Astrocyte (in vitro differentiated cells and primary cell): Measurements from ENCODE around the gene NPTN. TPM values are rescaled to one million over a fixed set of nuclear protein-coding genes. Genes with fewer than 3 reads are reported as not detected.

ENCODE experiments used
- DNase-seq: peaks from one replicate; pipeline ENCODE4 v3.0.0-alpha.2; 2010; ENCODE audit warnings: low read depth
- FAIRE-seq: peaks from 2 replicates; lab custom pipeline; 2011; peaks lifted over from hg19 to GRCh38; lab: Jason Lieb, UNC
- H2AFZ ChIP-seq: 2 replicates; pipeline ENCODE4 v1.6.0; 2012; ENCODE audit warnings: low read depth, low read length, inconsistent platforms
- H3K27ac ChIP-seq: 2 replicates; pipeline ENCODE4 v1.5.1; 2011; ENCODE audit warnings: low read depth, low read length, inconsistent platforms
- H3K27me3 ChIP-seq: 2 replicates; pipeline ENCODE4 v1.6.0; 2011; ENCODE audit warnings: low read length, inconsistent platforms; ENCODE audit not compliant: insufficient read depth
- H3K36me3 ChIP-seq: 2 replicates; pipeline ENCODE4 v1.5.1; 2011; ENCODE audit warnings: low read length, inconsistent platforms; ENCODE audit not compliant: insufficient read depth
- H3K4me1 ChIP-seq: 2 replicates; pipeline ENCODE4 v1.5.1; 2011; ENCODE audit warnings: low read length, inconsistent platforms; ENCODE audit not compliant: insufficient read depth
- H3K4me2 ChIP-seq: 2 replicates; pipeline ENCODE4 v1.6.0; 2012; ENCODE audit warnings: low read length, inconsistent platforms
- H3K4me3 ChIP-seq: 2 replicates; pipeline ENCODE4 v1.5.1; 2011; ENCODE audit warnings: low read depth, mild to moderate bottlenecking, low read length, inconsistent platforms; ENCODE audit not compliant: insufficient read depth
- H3K79me2 ChIP-seq: 2 replicates; pipeline ENCODE4 v1.6.0; 2012; ENCODE audit warnings: mild to moderate bottlenecking, low read length, inconsistent platforms; ENCODE audit not compliant: insufficient read depth
- H3K9ac ChIP-seq: 2 replicates; pipeline ENCODE4 v1.6.0; 2012; ENCODE audit warnings: mild to moderate bottlenecking, low read length, inconsistent platforms
- H3K9me3 ChIP-seq: 2 replicates; pipeline ENCODE4 v1.5.1; 2012; ENCODE audit warnings: low read depth, mild to moderate bottlenecking, low read length, inconsistent platforms; ENCODE audit not compliant: insufficient read depth
- H4K20me1 ChIP-seq: 2 replicates; pipeline ENCODE4 v1.6.0; 2012; ENCODE audit warnings: low read length, inconsistent platforms; ENCODE audit not compliant: insufficient read depth
- H3K27ac Mint-ChIP-seq: one replicate; pipeline ENCODE4 v1.8.0; 2021; ENCODE audit warnings: mild to moderate bottlenecking, mixed read lengths; ENCODE audit not compliant: unreplicated experiment
- H3K27me3 Mint-ChIP-seq: one replicate; pipeline ENCODE4 v1.8.0; 2021; ENCODE audit warnings: low read depth, mixed read lengths; ENCODE audit not compliant: unreplicated experiment
- H3K36me3 Mint-ChIP-seq: one replicate; pipeline ENCODE4 v1.8.0; 2021; ENCODE audit warnings: low read depth, mixed read lengths; ENCODE audit not compliant: unreplicated experiment
- H3K4me1 Mint-ChIP-seq: one replicate; pipeline ENCODE4 v1.8.0; 2021; ENCODE audit warnings: low read depth, mixed read lengths; ENCODE audit not compliant: unreplicated experiment
- H3K4me3 Mint-ChIP-seq: one replicate; pipeline ENCODE4 v1.8.0; 2021; ENCODE audit warnings: mild to moderate bottlenecking, moderate library complexity, mixed read lengths; ENCODE audit not compliant: unreplicated experiment
- H3K9me3 Mint-ChIP-seq: one replicate; pipeline ENCODE4 v1.8.0; 2021; ENCODE audit warnings: mild to moderate bottlenecking, mixed read lengths; ENCODE audit not compliant: unreplicated experiment
- EZH2 ChIP-seq: IDR thresholded peaks from 2 replicates; pipeline ENCODE4 v1.6.1; 2012; ENCODE audit warnings: mild to moderate bottlenecking, low read length, inconsistent platforms; ENCODE audit not compliant: insufficient read depth
- total RNA-seq: library from RNA; stranded (reverse); gene quantifications from 2 replicates; pipeline ENCODE4 v1.2.1, GENCODE V29; 2021
- TF ChIP-seq, protein P1 (sequence below): IDR thresholded peaks from 2 replicates; pipeline ENCODE4 v1.5.1; 2011; ENCODE audit warnings: low read depth, mild to moderate bottlenecking, inconsistent platforms, low read length, moderate library complexity; ENCODE audit not compliant: insufficient read depth

NPTN gene
- total RNA-seq, 1 donor from 2014 or later = 281 TPM

- H3K4me1 ChIP-seq = no peaks in the 10 kb centered on the region
- no peaks in the 10 kb centered on the region for H3K9me3 Mint-ChIP-seq
- no peak for TF ChIP-seq EZH2
- H3K4me2 ChIP-seq = no peak overlapping the region
- FAIRE-seq (no peak), DNase-seq (peak; percentile 23)
- H3K27ac ChIP-seq = no peak overlapping the region
- H3K79me2 ChIP-seq = peaks cover 3% of the 10 kb centered on the region
- H3K4me3 Mint-ChIP-seq = no peak overlapping the region
- H3K36me3 Mint-ChIP-seq = peaks cover 39% of the 10 kb centered on the region
- no peak overlapping the region for H2AFZ ChIP-seq
- H3K27ac Mint-ChIP-seq = no peak overlapping the region
- H3K4me3 ChIP-seq = no peak overlapping the region
- H3K27me3 Mint-ChIP-seq = no peaks in the 10 kb centered on the region
- H3K36me3 ChIP-seq = peaks cover 39% of the 10 kb centered on the region
- H3K9me3 ChIP-seq = no peaks in the 10 kb centered on the region
- H3K9ac ChIP-seq = no peak overlapping the region
- H3K27me3 ChIP-seq = no peaks in the 10 kb centered on the region
- H3K4me1 Mint-ChIP-seq = peaks cover 13% of the 10 kb centered on the region
- H4K20me1 ChIP-seq = peaks cover 78% of the 10 kb centered on the region
These were observed 59.6 kb downstream of the NPTN start for GRCh38 chr15:73573572-73573971.

DNA sequence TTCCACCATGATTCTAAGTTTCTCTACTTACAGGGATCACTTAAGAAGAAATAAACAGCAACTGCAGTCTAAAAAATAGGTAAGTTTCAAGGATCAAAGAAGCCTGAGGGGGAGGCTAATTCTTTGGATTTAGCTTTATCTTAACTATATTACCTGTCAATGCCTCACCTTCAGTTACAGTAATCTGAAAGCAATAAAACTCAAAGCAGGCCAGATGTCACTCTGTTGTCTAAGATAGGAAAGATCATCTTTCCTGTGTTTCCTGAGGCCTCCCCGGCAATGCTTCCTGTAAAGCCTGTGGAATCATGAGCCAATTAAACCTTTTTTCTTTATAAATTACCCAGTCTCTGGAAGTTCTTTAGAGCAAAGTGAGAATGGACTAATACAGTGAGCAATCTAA lies 60.2 kb downstream of the NPTN start:
- H3K4me2 ChIP-seq = no peak overlapping the region
- no peak overlapping the region for H3K27ac ChIP-seq
- Mint-ChIP-seq H3K4me1 (peaks cover 13% of the 10 kb centered on the region), H3K27ac (no peak overlapping the region), H3K36me3 (peaks cover 36% of the 10 kb centered on the region), H3K9me3 (no peaks in the 10 kb centered on the region), H3K27me3 (no peaks in the 10 kb centered on the region), H3K4me3 (no peak overlapping the region)
- TF ChIP-seq, protein P1, sequence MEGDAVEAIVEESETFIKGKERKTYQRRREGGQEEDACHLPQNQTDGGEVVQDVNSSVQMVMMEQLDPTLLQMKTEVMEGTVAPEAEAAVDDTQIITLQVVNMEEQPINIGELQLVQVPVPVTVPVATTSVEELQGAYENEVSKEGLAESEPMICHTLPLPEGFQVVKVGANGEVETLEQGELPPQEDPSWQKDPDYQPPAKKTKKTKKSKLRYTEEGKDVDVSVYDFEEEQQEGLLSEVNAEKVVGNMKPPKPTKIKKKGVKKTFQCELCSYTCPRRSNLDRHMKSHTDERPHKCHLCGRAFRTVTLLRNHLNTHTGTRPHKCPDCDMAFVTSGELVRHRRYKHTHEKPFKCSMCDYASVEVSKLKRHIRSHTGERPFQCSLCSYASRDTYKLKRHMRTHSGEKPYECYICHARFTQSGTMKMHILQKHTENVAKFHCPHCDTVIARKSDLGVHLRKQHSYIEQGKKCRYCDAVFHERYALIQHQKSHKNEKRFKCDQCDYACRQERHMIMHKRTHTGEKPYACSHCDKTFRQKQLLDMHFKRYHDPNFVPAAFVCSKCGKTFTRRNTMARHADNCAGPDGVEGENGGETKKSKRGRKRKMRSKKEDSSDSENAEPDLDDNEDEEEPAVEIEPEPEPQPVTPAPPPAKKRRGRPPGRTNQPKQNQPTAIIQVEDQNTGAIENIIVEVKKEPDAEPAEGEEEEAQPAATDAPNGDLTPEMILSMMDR = no peak
- no peak for TF ChIP-seq EZH2
- peaks cover 42% of the 10 kb centered on the region for H3K36me3 ChIP-seq
- no peak overlapping the region for H2AFZ ChIP-seq
- DNase-seq = no peak
- no peaks in the 10 kb centered on the region for H3K9me3 ChIP-seq
- peaks cover 1% of the 10 kb centered on the region for H3K79me2 ChIP-seq
- no peak overlapping the region for H3K4me3 ChIP-seq
- H3K9ac ChIP-seq = no peak overlapping the region
- H4K20me1 ChIP-seq = peaks cover 78% of the 10 kb centered on the region
- H3K4me1 ChIP-seq = no peaks in the 10 kb centered on the region
- no peak for FAIRE-seq
- no peaks in the 10 kb centered on the region for H3K27me3 ChIP-seq

- Histone ChIP-seq H3K27ac (no peak overlapping the region), H3K9ac (no peak overlapping the region), H3K79me2 (no peaks in the 10 kb centered on the region), H3K9me3 (no peaks in the 10 kb centered on the region), H3K36me3 (peaks cover 42% of the 10 kb centered on the region), H3K4me2 (no peak overlapping the region), H3K27me3 (no peaks in the 10 kb centered on the region), H3K4me1 (no peaks in the 10 kb centered on the region), H2AFZ (no peak overlapping the region), H3K4me3 (no peak overlapping the region), H4K20me1 (peaks cover 80% of the 10 kb centered on the region)
- DNase-seq (no peak), FAIRE-seq (no peak)
- H3K27me3 Mint-ChIP-seq = no peaks in the 10 kb centered on the region
- no peaks in the 10 kb centered on the region for H3K9me3 Mint-ChIP-seq
- peaks cover 40% of the 10 kb centered on the region for H3K36me3 Mint-ChIP-seq
- no peak overlapping the region for H3K27ac Mint-ChIP-seq
- H3K4me1 Mint-ChIP-seq = peaks cover 11% of the 10 kb centered on the region
- no peak for TF ChIP-seq EZH2
- TF ChIP-seq, protein P1 = no peak
- no peak overlapping the region for H3K4me3 Mint-ChIP-seq
These were observed 60.9 kb downstream of the NPTN start for GRCh38 chr15:73572296-73572695.
